Measurements from ENCODE around the gene CHD9.
"Not testable (repeated sequence)": the region's sequence is repeated elsewhere in the genome, so short reads cannot be mapped to it uniquely, and the experiment has no call there.

CHD9 gene

DNA sequence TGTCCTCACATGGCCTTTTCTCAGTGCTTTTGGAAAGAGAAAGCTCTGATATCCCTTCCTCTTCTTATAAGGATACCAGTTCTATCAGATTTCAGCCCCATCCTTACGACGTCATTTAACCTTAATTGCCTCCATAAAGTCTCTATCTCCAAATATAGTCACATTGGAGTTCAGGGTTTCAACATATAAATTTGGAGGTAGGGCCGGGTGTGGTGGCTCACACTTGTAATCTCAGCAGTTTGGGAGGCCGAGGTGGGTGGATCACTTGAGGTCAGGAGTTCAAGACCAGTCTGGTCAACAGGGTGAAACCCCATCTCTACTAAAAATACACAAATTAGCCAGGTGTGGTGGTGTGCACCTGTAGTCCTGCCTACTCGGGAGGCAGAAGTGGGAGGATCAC, 7.3 kb upstream of the CHD9 start:
- H3K4me1 ChIP-seq (ENCODE audit: control insufficient read depth in 5 of 5, insufficient read depth in 5 of 5, low read length in 5 of 5), result peaks cover 6 to 20% (median 16%) of the 10 kb centered on the region in 5 donors
- not testable (repeated sequence) for H3K36me3 ChIP-seq (ENCODE audit: control insufficient read depth in 5 of 5, insufficient read depth in 5 of 5, low read length in 5 of 5); H3K27ac ChIP-seq (ENCODE audit: low read depth, low read length); H3K9me3 ChIP-seq (ENCODE audit: control insufficient read depth in 5 of 5, low read length in 5 of 5); H3K4me3 ChIP-seq (ENCODE audit: low read depth in 1 of 5, low read length in 5 of 5); H3K9ac ChIP-seq (ENCODE audit: low read length in 5 of 5); H3K27me3 ChIP-seq (ENCODE audit: control insufficient read depth in 5 of 5, insufficient read depth in 4 of 5, low read length in 5 of 5)

DNA sequence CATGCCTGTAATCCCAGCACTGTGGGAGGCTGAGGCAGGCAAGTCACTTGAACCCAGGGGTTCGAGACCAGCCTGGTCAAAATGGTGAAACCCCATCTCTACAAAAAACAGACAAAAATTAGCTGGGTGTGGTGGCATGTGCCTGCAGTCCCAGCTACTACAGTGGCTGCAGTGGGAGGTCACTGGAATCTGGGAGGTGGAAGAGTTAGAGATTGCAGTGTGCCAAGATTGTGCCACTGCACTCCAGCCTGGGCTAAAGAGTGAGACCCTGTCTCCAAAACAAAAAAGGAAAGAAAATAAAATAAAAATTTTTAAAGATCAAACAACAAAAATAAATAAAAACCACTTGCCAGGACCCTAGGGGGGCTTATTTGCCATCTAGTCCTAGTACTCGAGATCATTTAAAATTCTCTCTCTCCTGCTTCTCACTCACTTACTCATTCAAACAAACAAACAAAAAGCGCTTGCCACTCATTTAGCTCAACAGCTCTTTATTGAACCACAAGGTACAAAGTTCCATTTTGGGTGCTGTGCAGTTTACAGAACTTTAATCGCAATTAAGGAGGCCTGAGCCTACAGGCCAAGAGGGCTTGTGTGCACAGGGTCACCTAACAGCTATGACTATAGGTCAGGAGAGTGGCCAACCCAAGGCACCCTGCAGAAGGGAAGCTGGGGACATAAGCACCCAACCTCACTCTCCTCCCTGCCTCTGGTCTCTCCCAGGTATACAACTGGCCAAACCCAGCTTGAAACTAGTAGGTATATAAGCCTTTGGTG, 6.5 kb upstream of the CHD9 start:
- H3K27ac ChIP-seq (ENCODE audit: low read depth, low read length), result no peak overlapping the region
- no peak overlapping the region for H3K4me3 ChIP-seq (ENCODE audit: low read depth in 1 of 5, low read length in 5 of 5)
- no peaks in the 10 kb centered on the region for H3K27me3 ChIP-seq (ENCODE audit: control insufficient read depth in 5 of 5, insufficient read depth in 4 of 5, low read length in 5 of 5)
- H3K9ac ChIP-seq (ENCODE audit: low read length in 5 of 5), result no peak overlapping the region
- no peaks in the 10 kb centered on the region for H3K9me3 ChIP-seq (ENCODE audit: control insufficient read depth in 5 of 5, low read length in 5 of 5)
- H3K36me3 ChIP-seq (ENCODE audit: control insufficient read depth in 5 of 5, insufficient read depth in 5 of 5, low read length in 5 of 5), result no peaks in the 10 kb centered on the region
- H3K4me1 ChIP-seq (ENCODE audit: control insufficient read depth in 5 of 5, insufficient read depth in 5 of 5, low read length in 5 of 5), result peaks cover 0 to 19% (median 11%) of the 10 kb centered on the region in 5 donors

GRCh38 chr16:53051255-53051654, 3.5 kb upstream of the CHD9 start:
- not testable (repeated sequence) for H3K36me3 ChIP-seq (ENCODE audit: control insufficient read depth in 5 of 5, insufficient read depth in 5 of 5, low read length in 5 of 5); H3K27ac ChIP-seq (ENCODE audit: low read depth, low read length); H3K9ac ChIP-seq (ENCODE audit: low read length in 5 of 5); H3K4me3 ChIP-seq (ENCODE audit: low read depth in 1 of 5, low read length in 5 of 5); H3K27me3 ChIP-seq (ENCODE audit: control insufficient read depth in 5 of 5, insufficient read depth in 4 of 5, low read length in 5 of 5); H3K9me3 ChIP-seq (ENCODE audit: control insufficient read depth in 5 of 5, low read length in 5 of 5)
- peaks cover 1 to 26% (median 22%) of the 10 kb centered on the region in 5 donors for H3K4me1 ChIP-seq (ENCODE audit: control insufficient read depth in 5 of 5, insufficient read depth in 5 of 5, low read length in 5 of 5)

- Histone ChIP-seq H3K4me1 (ENCODE audit: control insufficient read depth in 5 of 5, insufficient read depth in 5 of 5, low read length in 5 of 5) (peaks cover 1 to 36% (median 32%) of the 10 kb centered on the region in 5 donors), H3K9me3 (ENCODE audit: control insufficient read depth in 5 of 5, low read length in 5 of 5) (no peaks in the 10 kb centered on the region), H3K4me3 (ENCODE audit: low read depth in 1 of 5, low read length in 5 of 5) (peak within 1 kb of the TSS in 1 of 5 donors; percentile 12), H3K27ac (ENCODE audit: low read depth, low read length) (no peak within 1 kb of the TSS), H3K9ac (ENCODE audit: low read length in 5 of 5) (no peak within 1 kb of the TSS), H3K36me3 (ENCODE audit: control insufficient read depth in 5 of 5, insufficient read depth in 5 of 5, low read length in 5 of 5) (no peaks in the 10 kb centered on the region), H3K27me3 (ENCODE audit: control insufficient read depth in 5 of 5, insufficient read depth in 4 of 5, low read length in 5 of 5) (no peaks in the 10 kb centered on the region)
Measured at GRCh38 chr16:53052519-53053501, 2.0 kb upstream of the CHD9 start, which contains the start of gene CHD9NB. CHD9NB (minus strand) TSS chr16:53052897; CDS start chr16:53044158, 8,739 bp downstream.

- Histone ChIP-seq H3K9ac (ENCODE audit: low read length in 5 of 5) (peak overlapping the region in 4 of 5 donors; percentile 74 to 88 (median 80)), H3K4me1 (ENCODE audit: control insufficient read depth in 5 of 5, insufficient read depth in 5 of 5, low read length in 5 of 5) (peaks cover 4 to 48% (median 43%) of the 10 kb centered on the region in 5 donors), H3K4me3 (ENCODE audit: low read depth in 1 of 5, low read length in 5 of 5) (peak overlapping the region; percentile 69 to 85 (median 77)), H3K9me3 (ENCODE audit: control insufficient read depth in 5 of 5, low read length in 5 of 5) (no peaks in the 10 kb centered on the region), H3K27me3 (ENCODE audit: control insufficient read depth in 5 of 5, insufficient read depth in 4 of 5, low read length in 5 of 5) (no peaks in the 10 kb centered on the region), H3K27ac (ENCODE audit: low read depth, low read length) (peak overlapping the region; percentile 82), H3K36me3 (ENCODE audit: control insufficient read depth in 5 of 5, insufficient read depth in 5 of 5, low read length in 5 of 5) (no peaks in the 10 kb centered on the region)
Measured at GRCh38 chr16:53053967-53054669, 673 bp upstream of the CHD9 start.

GRCh38 chr16:53055541-53056391, 975 bp downstream of the CHD9 start:
- H3K4me1 ChIP-seq (ENCODE audit: control insufficient read depth in 5 of 5, insufficient read depth in 5 of 5, low read length in 5 of 5), result peaks cover 4 to 48% (median 43%) of the 10 kb centered on the region in 5 donors
- no peaks in the 10 kb centered on the region for H3K27me3 ChIP-seq (ENCODE audit: control insufficient read depth in 5 of 5, insufficient read depth in 4 of 5, low read length in 5 of 5)
- no peaks in the 10 kb centered on the region for H3K9me3 ChIP-seq (ENCODE audit: control insufficient read depth in 5 of 5, low read length in 5 of 5)
- H3K27ac ChIP-seq (ENCODE audit: low read depth, low read length), result peak overlapping the region; percentile 82
- no peaks in the 10 kb centered on the region for H3K36me3 ChIP-seq (ENCODE audit: control insufficient read depth in 5 of 5, insufficient read depth in 5 of 5, low read length in 5 of 5)
- H3K9ac ChIP-seq (ENCODE audit: low read length in 5 of 5), result peak overlapping the region; percentile 28 to 88 (median 75)
- H3K4me3 ChIP-seq (ENCODE audit: low read depth in 1 of 5, low read length in 5 of 5), result peak overlapping the region; percentile 74 to 85 (median 77)

DNA sequence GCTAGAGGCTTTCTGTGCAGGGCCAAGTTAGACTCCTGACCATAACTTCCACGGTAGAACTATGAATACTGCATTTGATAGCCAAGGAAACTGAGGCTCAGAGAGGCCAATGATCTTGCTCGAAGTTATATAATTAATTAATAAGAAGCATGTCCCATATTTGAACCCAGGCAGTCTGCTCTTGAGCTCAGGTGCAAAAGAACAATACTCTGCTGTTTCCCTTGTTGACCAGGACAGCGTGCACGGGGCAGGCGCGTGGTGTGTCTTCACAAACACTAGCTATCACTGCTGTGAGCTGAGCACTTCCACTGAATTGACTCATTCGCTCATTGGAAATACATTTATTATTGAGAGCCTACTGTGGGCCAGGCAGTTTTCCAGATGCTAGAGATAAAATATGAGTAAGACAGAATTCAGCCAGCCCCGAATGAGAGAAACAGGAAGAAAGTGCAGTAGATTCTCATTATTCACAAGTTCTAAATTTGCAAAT, 1.6 kb downstream of the CHD9 start:
- Histone ChIP-seq H3K4me1 (ENCODE audit: control insufficient read depth in 5 of 5, insufficient read depth in 5 of 5, low read length in 5 of 5) (peaks cover 5 to 49% (median 47%) of the 10 kb centered on the region in 5 donors), H3K36me3 (ENCODE audit: control insufficient read depth in 5 of 5, insufficient read depth in 5 of 5, low read length in 5 of 5) (no peaks in the 10 kb centered on the region), H3K4me3 (ENCODE audit: low read depth in 1 of 5, low read length in 5 of 5) (peak overlapping the region; percentile 74 to 85 (median 77)), H3K9me3 (ENCODE audit: control insufficient read depth in 5 of 5, low read length in 5 of 5) (no peaks in the 10 kb centered on the region), H3K27ac (ENCODE audit: low read depth, low read length) (peak overlapping the region; percentile 82), H3K27me3 (ENCODE audit: control insufficient read depth in 5 of 5, insufficient read depth in 4 of 5, low read length in 5 of 5) (no peaks in the 10 kb centered on the region), H3K9ac (ENCODE audit: low read length in 5 of 5) (peak overlapping the region in 4 of 5 donors; percentile 28 to 88 (median 80))

GRCh38 chr16:53057658-53058057, 2.9 kb downstream of the CHD9 start:
- H3K4me1 ChIP-seq (ENCODE audit: control insufficient read depth in 5 of 5, insufficient read depth in 5 of 5, low read length in 5 of 5), result peaks cover 7 to 60% (median 54%) of the 10 kb centered on the region in 5 donors

DNA sequence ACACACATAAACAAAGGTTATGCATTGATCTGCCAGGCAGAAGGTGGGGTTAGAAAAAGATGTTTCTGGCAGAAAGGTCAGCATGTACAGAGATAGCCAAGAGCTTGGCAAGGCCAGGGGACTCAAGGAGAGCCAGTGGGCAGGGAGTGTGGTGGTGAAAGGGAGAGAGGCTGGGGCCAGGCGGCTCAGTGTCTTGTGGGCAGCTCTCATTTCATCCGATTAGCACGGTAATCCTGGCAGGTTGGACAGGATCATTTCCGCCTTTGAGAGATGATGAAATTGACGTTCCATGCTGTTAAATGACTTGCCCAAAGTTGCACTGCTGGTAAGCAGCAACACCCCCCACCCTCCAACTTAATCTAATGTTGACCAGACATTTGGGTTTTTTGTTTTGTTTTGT, 3.6 kb downstream of the CHD9 start:
- Histone ChIP-seq H3K4me1 (ENCODE audit: control insufficient read depth in 5 of 5, insufficient read depth in 5 of 5, low read length in 5 of 5) (peaks cover 7 to 63% (median 52%) of the 10 kb centered on the region in 5 donors), H3K36me3 (ENCODE audit: control insufficient read depth in 5 of 5, insufficient read depth in 5 of 5, low read length in 5 of 5) (no peaks in the 10 kb centered on the region), H3K9ac (ENCODE audit: low read length in 5 of 5) (no peak overlapping the region), H3K27me3 (ENCODE audit: control insufficient read depth in 5 of 5, insufficient read depth in 4 of 5, low read length in 5 of 5) (no peaks in the 10 kb centered on the region), H3K27ac (ENCODE audit: low read depth, low read length) (peak overlapping the region; percentile 37), H3K4me3 (ENCODE audit: low read depth in 1 of 5, low read length in 5 of 5) (no peak overlapping the region), H3K9me3 (ENCODE audit: control insufficient read depth in 5 of 5, low read length in 5 of 5) (no peaks in the 10 kb centered on the region)

More at GRCh38 chr16:53057658-53058057, 2.9 kb downstream of the CHD9 start:
- no peak overlapping the region for H3K4me3 ChIP-seq (ENCODE audit: low read depth in 1 of 5, low read length in 5 of 5)
- no peaks in the 10 kb centered on the region for H3K9me3 ChIP-seq (ENCODE audit: control insufficient read depth in 5 of 5, low read length in 5 of 5)
- H3K9ac ChIP-seq (ENCODE audit: low read length in 5 of 5), result no peak overlapping the region
- H3K27me3 ChIP-seq (ENCODE audit: control insufficient read depth in 5 of 5, insufficient read depth in 4 of 5, low read length in 5 of 5), result no peaks in the 10 kb centered on the region
- H3K27ac ChIP-seq (ENCODE audit: low read depth, low read length), result no peak overlapping the region
- H3K36me3 ChIP-seq (ENCODE audit: control insufficient read depth in 5 of 5, insufficient read depth in 5 of 5, low read length in 5 of 5), result no peaks in the 10 kb centered on the region

Measured in subcutaneous abdominal adipose tissue (tissue), 5 donors.